GM18858 (cell line): Measurements from ENCODE around the gene MRPL4.

ENCODE experiments used
- ATAC-seq: cut with Tn5 transposase; IDR thresholded peaks from one replicate; pipeline ENCODE4 v1.9.1; 2021; ENCODE audit not compliant: unreplicated experiment

Gene MRPL4

GRCh38 chr19:10251792-10252694 lies at the start of gene MRPL4:
Gene MRPL4 (plus strand): TSS chr19:10252214. CDS start chr19:10252254, 40 bp downstream.
- ATAC-seq = peak; percentile 77

GRCh38 chr19:10203686-10204085 lies 48.3 kb upstream of the MRPL4 start:
- no peak for ATAC-seq

- ATAC-seq = no peak
These were observed 46.4 kb upstream of the MRPL4 start for GRCh38 chr19:10205636-10206035.

GRCh38 chr19:10206226-10206885 lies 45.7 kb upstream of the MRPL4 start:
- no peak for ATAC-seq

- no peak for ATAC-seq
These were observed 45.0 kb upstream of the MRPL4 start for GRCh38 chr19:10207026-10207425.

GRCh38 chr19:10209315-10209714 lies 42.7 kb upstream of the MRPL4 start:
- ATAC-seq = no peak

- no peak for ATAC-seq
These were observed 41.0 kb upstream of the MRPL4 start for GRCh38 chr19:10211061-10211460.

- ATAC-seq = no peak
These were observed 40.3 kb upstream of the MRPL4 start for GRCh38 chr19:10211691-10212090.

- no peak for ATAC-seq
These were observed 37.2 kb upstream of the MRPL4 start for GRCh38 chr19:10214784-10215183.

GRCh38 chr19:10217085-10217484 lies 34.9 kb upstream of the MRPL4 start:
- ATAC-seq = no peak

GRCh38 chr19:10219678-10220077 lies 32.3 kb upstream of the MRPL4 start:
- no peak for ATAC-seq

- no peak for ATAC-seq
These were observed 31.3 kb upstream of the MRPL4 start for GRCh38 chr19:10220695-10221094.

GRCh38 chr19:10222201-10222890 lies 29.7 kb upstream of the MRPL4 start:
- no peak for ATAC-seq

GRCh38 chr19:10223488-10224213 lies 28.4 kb upstream of the MRPL4 start:
- no peak for ATAC-seq

- ATAC-seq = no peak
These were observed 27.7 kb upstream of the MRPL4 start for GRCh38 chr19:10224337-10224736.

- ATAC-seq = no peak
These were observed 26.0 kb upstream of the MRPL4 start for GRCh38 chr19:10226021-10226375.

GRCh38 chr19:10226376-10227025 lies 25.5 kb upstream of the MRPL4 start:
- no peak for ATAC-seq

GRCh38 chr19:10227026-10227971 lies 24.7 kb upstream of the MRPL4 start:
- ATAC-seq = no peak

GRCh38 chr19:10228393-10228792 lies 23.6 kb upstream of the MRPL4 start:
- no peak for ATAC-seq
